Omental fat pad (tissue), 4 donors: Measurements from ENCODE around the gene AFDN. TPM values are rescaled to one million over a fixed set of nuclear protein-coding genes. Genes with fewer than 3 reads are reported as not detected.

Experiments used
- ATAC-seq: fragments of 150-250 bp; one replicate; pipeline ENCODE4 v1.9.1; 2016; ENCODE audit warnings: mild to moderate bottlenecking, moderate library complexity; ENCODE audit not compliant: low FRiP score
- DNase-seq: peaks from one replicate; pipeline ENCODE4 v3.0.0-alpha.2; 2019; ENCODE audit warnings: low spot score
- total RNA-seq, 4 donors: library from RNA; depleted of rRNA; stranded (reverse); fragments of >200 nt; gene quantifications; one replicate each; pipeline ENCODE4 v1.1.0, GENCODE V29; 2016
- TF ChIP-seq, protein P1 (sequence below), 3 donors: fragments of 450-650 bp; IDR thresholded peaks; one replicate each; pipeline ENCODE4 v1.5.1; 2016 to 2017; ENCODE audit warnings: antibody characterized with exemption in 3 of 3, mild to moderate bottlenecking in 3 of 3, moderate library complexity in 2 of 3

Gene AFDN
- total RNA-seq, 4 donors from 2014 or later = 114 to 166 (median 125) TPM

GRCh38 chr6:167984876-167985604, 158.3 kb downstream of the AFDN start:
- DNase-seq (no peak), ATAC-seq (no peak)
- TF ChIP-seq, protein P1, sequence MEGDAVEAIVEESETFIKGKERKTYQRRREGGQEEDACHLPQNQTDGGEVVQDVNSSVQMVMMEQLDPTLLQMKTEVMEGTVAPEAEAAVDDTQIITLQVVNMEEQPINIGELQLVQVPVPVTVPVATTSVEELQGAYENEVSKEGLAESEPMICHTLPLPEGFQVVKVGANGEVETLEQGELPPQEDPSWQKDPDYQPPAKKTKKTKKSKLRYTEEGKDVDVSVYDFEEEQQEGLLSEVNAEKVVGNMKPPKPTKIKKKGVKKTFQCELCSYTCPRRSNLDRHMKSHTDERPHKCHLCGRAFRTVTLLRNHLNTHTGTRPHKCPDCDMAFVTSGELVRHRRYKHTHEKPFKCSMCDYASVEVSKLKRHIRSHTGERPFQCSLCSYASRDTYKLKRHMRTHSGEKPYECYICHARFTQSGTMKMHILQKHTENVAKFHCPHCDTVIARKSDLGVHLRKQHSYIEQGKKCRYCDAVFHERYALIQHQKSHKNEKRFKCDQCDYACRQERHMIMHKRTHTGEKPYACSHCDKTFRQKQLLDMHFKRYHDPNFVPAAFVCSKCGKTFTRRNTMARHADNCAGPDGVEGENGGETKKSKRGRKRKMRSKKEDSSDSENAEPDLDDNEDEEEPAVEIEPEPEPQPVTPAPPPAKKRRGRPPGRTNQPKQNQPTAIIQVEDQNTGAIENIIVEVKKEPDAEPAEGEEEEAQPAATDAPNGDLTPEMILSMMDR (IDR thresholded peaks at IDR 0.05) = no peak

DNA sequence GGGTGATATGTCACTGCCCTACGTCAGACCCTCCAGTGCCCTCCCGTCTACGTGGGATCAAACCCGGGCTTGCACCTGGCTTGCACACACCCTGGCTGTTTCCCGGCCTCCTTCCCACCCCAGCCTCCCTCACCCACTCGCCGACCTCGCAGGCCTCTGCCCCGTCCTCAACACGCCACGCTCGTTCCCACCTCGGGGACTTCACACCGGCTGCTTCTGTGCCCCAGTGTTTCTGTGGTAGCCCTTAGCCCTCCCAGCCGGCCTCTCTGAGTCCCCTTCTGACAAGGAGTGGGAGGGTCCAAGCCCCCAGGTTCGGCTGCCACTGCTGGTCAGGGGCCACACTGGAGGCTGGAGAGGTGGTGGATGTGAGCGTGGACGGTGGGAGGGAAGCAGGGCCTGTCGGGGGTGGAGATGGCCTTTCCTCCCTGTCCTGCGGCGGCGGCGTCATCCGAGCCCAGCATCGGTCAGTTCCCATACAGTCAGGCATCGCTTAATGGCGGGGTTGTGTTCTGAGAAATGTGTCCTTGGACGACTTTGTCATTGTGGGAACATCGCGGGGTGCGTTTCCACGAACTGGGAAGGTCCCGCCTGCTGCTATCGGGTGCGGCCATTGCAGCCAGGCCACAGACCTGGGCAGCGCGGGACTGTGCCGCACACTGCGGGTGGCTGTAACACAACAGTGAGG, 159.3 kb downstream of the AFDN start:
- no peak for ATAC-seq
- TF ChIP-seq, protein P1 (IDR thresholded peaks at IDR 0.05) = no peak
- no peak for DNase-seq

DNA sequence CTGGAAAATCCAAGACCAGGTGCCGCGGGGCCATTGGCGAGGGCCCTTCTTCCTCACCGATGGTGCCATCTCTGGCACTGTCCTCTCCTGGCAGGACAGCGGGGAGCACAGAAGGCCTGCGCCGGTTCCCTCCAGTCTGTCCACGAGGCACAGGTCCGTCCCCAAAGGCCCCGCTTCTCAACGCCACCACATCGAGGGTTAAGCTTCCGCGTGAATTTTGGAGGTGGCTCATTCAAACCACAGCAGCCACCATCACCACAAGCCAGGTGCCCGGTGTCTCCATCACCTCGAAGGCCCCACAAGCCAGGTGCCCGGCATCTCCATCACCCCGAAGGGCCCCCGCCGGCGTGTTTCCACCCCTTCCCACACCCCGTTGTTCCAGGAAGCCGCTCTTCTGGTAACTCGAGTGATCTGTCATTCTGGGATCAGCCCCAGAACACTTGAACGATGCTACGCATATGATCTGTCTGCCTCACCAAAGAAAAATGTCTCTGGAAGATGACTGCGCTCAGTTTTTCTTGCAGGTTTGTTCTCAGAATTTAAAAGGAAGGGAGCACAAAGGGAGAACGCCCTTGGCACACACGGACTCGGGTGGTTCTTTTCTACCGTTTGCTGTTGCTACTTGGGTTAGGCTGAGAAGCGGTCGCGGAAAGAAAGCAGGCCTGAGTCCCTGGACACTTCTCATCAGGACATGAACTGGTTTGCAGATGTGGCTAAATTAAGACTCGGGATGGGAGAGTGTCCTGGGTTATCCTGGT, 160.9 kb downstream of the AFDN start:
- DNase-seq = no peak

GRCh38 chr6:167988154-167988495, 161.4 kb downstream of the AFDN start:
- ATAC-seq (no peak), DNase-seq (no peak)
- TF ChIP-seq, protein P1 (IDR thresholded peaks at IDR 0.05) = no peak

More for the DNA sequence above, 160.9 kb downstream of the AFDN start:
- ATAC-seq = no peak
- TF ChIP-seq, protein P1 (IDR thresholded peaks at IDR 0.05) = no peak

DNA sequence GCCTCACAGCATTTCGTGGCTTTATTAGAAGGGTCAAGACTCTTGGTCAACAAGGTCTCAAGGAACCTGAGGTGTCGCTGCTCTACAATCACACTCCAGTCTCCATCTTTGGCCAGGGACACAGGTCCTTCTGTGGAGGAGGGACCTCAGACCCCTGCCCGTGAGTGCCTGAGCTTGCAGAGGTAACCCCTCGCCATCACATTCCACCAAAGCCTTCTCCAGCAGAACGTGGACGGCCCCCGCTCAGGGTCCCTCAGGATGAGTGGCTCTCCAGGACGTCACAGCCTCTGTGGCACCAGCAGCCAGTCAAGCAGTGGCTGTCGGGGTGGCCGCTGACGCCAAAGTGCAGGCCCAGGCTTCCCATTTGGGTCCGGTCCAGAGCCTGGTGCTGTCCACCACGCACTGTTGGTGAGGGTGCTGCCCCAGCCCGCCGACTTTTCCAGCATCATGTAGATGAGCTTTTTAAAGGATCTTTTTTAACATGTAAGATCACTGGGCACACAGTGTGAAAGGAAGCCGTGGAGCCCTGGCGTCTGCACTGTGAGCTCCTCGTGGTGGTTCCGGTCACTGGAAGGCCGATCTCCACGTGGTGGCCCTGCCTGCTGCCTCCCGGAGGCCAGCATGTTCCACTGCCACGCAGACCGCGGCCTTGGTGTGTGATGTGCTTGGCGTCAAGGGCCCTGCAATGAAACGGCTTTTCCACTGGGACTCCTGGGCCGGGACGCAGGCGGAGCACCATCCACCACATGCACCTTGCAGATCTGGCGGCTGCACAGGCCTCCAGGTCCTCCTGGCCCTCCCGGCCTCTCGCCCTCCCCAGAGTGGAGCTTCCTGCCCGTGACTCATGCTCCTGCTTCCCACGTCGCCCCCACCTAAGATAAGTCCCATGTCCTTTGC, 162.5 kb downstream of the AFDN start:
- TF ChIP-seq, protein P1 (IDR thresholded peaks at IDR 0.05) = no peak
- no peak for ATAC-seq
- no peak for DNase-seq
